Posterior vena cava (tissue), 2 donors: Measurements from ENCODE around the gene ZNF648. TPM values are rescaled to one million over a fixed set of nuclear protein-coding genes. Genes with fewer than 3 reads are reported as not detected.

Source experiments
- DNase-seq: peaks from one replicate; pipeline ENCODE4 v3.0.0-alpha.2; 2020; ENCODE audit warnings: low spot score
- intact Hi-C, 2 donors: fragments of 100-400 bp; cut with DNase I; formaldehyde crosslinking; loops; one replicate each; pipeline versions ENCODE4 v1.14.1 to v1.14.2; 2022 to 2023
- total RNA-seq, 2 donors: library from RNA; stranded (reverse); fragmentation: NEBNext Ultra II Directional; extraction: Animal tissue kit (Norgen Biotek cat#: 25700); gene quantifications; one replicate each; pipeline ENCODE4 v1.2.1, GENCODE V29; 2021
- donor health status: DM: yes; HTN: yes; CAD: no.
- donor health status: DM: yes; HTN: yes; CAD: no.

The ZNF648 gene
- total RNA-seq, 2 donors from 2014 or later, result not detected

GRCh38 chr1:182083851-182084486, 22.5 kb upstream of the ZNF648 start:
- DNase-seq, result no peak
- intact Hi-C loops, result loop anchor here in 1 of 2 donors (5.0 kb wide), 1 partner anchor 602 kb away; the partner anchor contains the start of gene CACNA1E

GRCh38 chr1:182080955-182081582, 19.6 kb upstream of the ZNF648 start:
- no peak for DNase-seq
- intact Hi-C loops, result loop anchor here in 1 of 2 donors (5.0 kb wide), 1 partner anchor 599 kb away; the partner anchor contains the start of gene CACNA1E

GRCh38 chr1:182080040-182080439, 18.5 kb upstream of the ZNF648 start:
- DNase-seq, result no peak
- intact Hi-C loops, result loop anchor here in 1 of 2 donors (5.0 kb wide), 1 partner anchor 598 kb away; the partner anchor contains the start of gene CACNA1E

- intact Hi-C loops, result no loop called here
- DNase-seq, result no peak
These were observed 10.4 kb upstream of the ZNF648 start for GRCh38 chr1:182071924-182072323.

GRCh38 chr1:182069028-182069466, 7.5 kb upstream of the ZNF648 start:
- intact Hi-C loops, result no loop called here
- no peak for DNase-seq

GRCh38 chr1:182066934-182067333, 5.4 kb upstream of the ZNF648 start:
- intact Hi-C loops, result no loop called here
- no peak for DNase-seq

- no peak for DNase-seq
These were observed 3.8 kb upstream of the ZNF648 start for GRCh38 chr1:182065126-182065845.

GRCh38 chr1:182064611-182065010, 3.1 kb upstream of the ZNF648 start:
- intact Hi-C loops, result no loop called here
- DNase-seq, result no peak

More at GRCh38 chr1:182065126-182065845, 3.8 kb upstream of the ZNF648 start:
- intact Hi-C loops, result no loop called here

- intact Hi-C loops, result no loop called here
- no peak for DNase-seq
These were observed 711 bp upstream of the ZNF648 start for GRCh38 chr1:182062223-182062622.

- DNase-seq, result no peak
- intact Hi-C loops, result no loop called here
These were observed 635 bp downstream of the ZNF648 start for GRCh38 chr1:182060877-182061276.

GRCh38 chr1:182059936-182060335, 1.6 kb downstream of the ZNF648 start:
- intact Hi-C loops, result no loop called here
- DNase-seq, result no peak

GRCh38 chr1:182056601-182057366, 4.7 kb downstream of the ZNF648 start:
- intact Hi-C loops, result no loop called here
- no peak for DNase-seq

GRCh38 chr1:182054698-182055326, 6.7 kb downstream of the ZNF648 start:
- DNase-seq, result no peak
- intact Hi-C loops, result no loop called here

- intact Hi-C loops, result no loop called here
- DNase-seq, result no peak
These were observed 9.2 kb downstream of the ZNF648 start for GRCh38 chr1:182052355-182052754.

GRCh38 chr1:182051938-182052337, 9.6 kb downstream of the ZNF648 start:
- DNase-seq, result no peak
- intact Hi-C loops, result no loop called here

- intact Hi-C loops, result no loop called here
- DNase-seq, result no peak
These were observed 10.7 kb downstream of the ZNF648 start for GRCh38 chr1:182050481-182051448.

GRCh38 chr1:182048562-182048961, 12.9 kb downstream of the ZNF648 start:
- intact Hi-C loops, result no loop called here

GRCh38 chr1:182046763-182047162, 14.7 kb downstream of the ZNF648 start:
- intact Hi-C loops, result no loop called here

More at GRCh38 chr1:182048562-182048961, 12.9 kb downstream of the ZNF648 start:
- no peak for DNase-seq

More at GRCh38 chr1:182046763-182047162, 14.7 kb downstream of the ZNF648 start:
- DNase-seq, result no peak
